GM19043 (cell line): Measurements from ENCODE around the gene VAMP1.

Experiments used
- ATAC-seq: cut with Tn5 transposase; IDR thresholded peaks from one replicate; pipeline ENCODE4 v1.9.1; 2021; ENCODE audit warnings: low read depth; ENCODE audit not compliant: unreplicated experiment

The VAMP1 gene

GRCh38 chr12:6452245-6452943, 18.1 kb downstream of the VAMP1 start:
- ATAC-seq, result no peak

- peak; percentile 79 for ATAC-seq
These were observed 18.9 kb downstream of the VAMP1 start, which contains the start of gene TAPBPL for GRCh38 chr12:6451348-6452244. TSS of gene TAPBPL (plus strand) at chr12:6452042. CDS start at chr12:6452249, 207 bp downstream.

- no peak for ATAC-seq
These were observed 19.6 kb downstream of the VAMP1 start for GRCh38 chr12:6450869-6451347.

- ATAC-seq, result no peak
These were observed 20.2 kb downstream of the VAMP1 start for GRCh38 chr12:6450091-6450868.

- no peak for ATAC-seq
These were observed 25.5 kb downstream of the VAMP1 start, which contains the start of gene CD27 for GRCh38 chr12:6444704-6445688. TSS of gene CD27 (plus strand) at chr12:6444955. CDS start at chr12:6445096, 141 bp downstream.

GRCh38 chr12:6444031-6444430, 26.4 kb downstream of the VAMP1 start:
- ATAC-seq, result no peak

GRCh38 chr12:6443361-6443983, 27.0 kb downstream of the VAMP1 start:
- ATAC-seq, result no peak

- ATAC-seq, result no peak
These were observed 27.6 kb downstream of the VAMP1 start for GRCh38 chr12:6442836-6443235.

GRCh38 chr12:6440391-6440790, 30.1 kb downstream of the VAMP1 start:
- no peak for ATAC-seq

- ATAC-seq, result no peak
These were observed 32.1 kb downstream of the VAMP1 start for GRCh38 chr12:6438345-6438744.

GRCh38 chr12:6437586-6437985, 32.9 kb downstream of the VAMP1 start:
- no peak for ATAC-seq

GRCh38 chr12:6435961-6436715, 34.3 kb downstream of the VAMP1 start:
- ATAC-seq, result no peak

- no peak for ATAC-seq
These were observed 36.0 kb downstream of the VAMP1 start for GRCh38 chr12:6434205-6435140.

GRCh38 chr12:6432991-6433390, 37.5 kb downstream of the VAMP1 start:
- no peak for ATAC-seq

GRCh38 chr12:6430124-6430989, 40.1 kb downstream of the VAMP1 start:
- ATAC-seq, result no peak

- ATAC-seq, result no peak
These were observed 42.2 kb downstream of the VAMP1 start for GRCh38 chr12:6428326-6428725.
